Smooth muscle cell (in vitro differentiated cells): ENCODE measurements around the gene SCUBE2. TPM values are rescaled to one million over a fixed set of nuclear protein-coding genes. Genes with fewer than 3 reads are reported as not detected.

Source experiments
- DNase-seq: peaks from one replicate; lab custom pipeline; 2025; ENCODE audit not compliant: unreplicated experiment; lab: John Stamatoyannopoulos, UW
- H2AFZ ChIP-seq: fragments of 200-600 bp; sonication (generic); 2 replicates; pipeline ENCODE4 v1.6.0; 2016; ENCODE audit warnings: antibody characterized with exemption, low read depth, mild to moderate bottlenecking
- H3F3A ChIP-seq: fragments of 200-600 bp; sonication (generic); 2 replicates; pipeline ENCODE4 v1.6.0; 2017; ENCODE audit warnings: antibody characterized with exemption, low read depth
- H3K27ac ChIP-seq: fragments of 200-600 bp; sonication (generic); 2 replicates; pipeline ENCODE4 v1.5.1; 2016; ENCODE audit warnings: low read depth, mild to moderate bottlenecking
- H3K27me3 ChIP-seq: fragments of 200-600 bp; sonication (generic); 2 replicates; pipeline ENCODE4 v1.6.1; 2016; ENCODE audit warnings: low read depth, mild to moderate bottlenecking
- H3K36me3 ChIP-seq: fragments of 200-600 bp; sonication (generic); 2 replicates; pipeline ENCODE4 v1.5.1; 2016; ENCODE audit warnings: low read depth
- H3K4me1 ChIP-seq: fragments of 200-600 bp; sonication (generic); 2 replicates; pipeline ENCODE4 v1.5.1; 2016; ENCODE audit warnings: low read depth
- H3K4me2 ChIP-seq: fragments of 200-600 bp; sonication (generic); 2 replicates; pipeline ENCODE4 v1.6.0; 2016; ENCODE audit warnings: mild to moderate bottlenecking
- H3K4me3 ChIP-seq: fragments of 200-600 bp; sonication (generic); 2 replicates; pipeline ENCODE4 v1.5.1; 2016; ENCODE audit warnings: mild to moderate bottlenecking
- H3K79me2 ChIP-seq: fragments of 200-600 bp; sonication (generic); 2 replicates; pipeline ENCODE4 v1.6.0; 2016; ENCODE audit warnings: low read depth, mild to moderate bottlenecking
- H3K9ac ChIP-seq: fragments of 200-600 bp; sonication (generic); 2 replicates; pipeline ENCODE4 v1.6.0; 2016; ENCODE audit warnings: low read depth
- H3K9me3 ChIP-seq: fragments of 200-600 bp; sonication (generic); replicated peaks from 2 replicates; pipeline ENCODE4 v1.5.1; 2016; ENCODE audit warnings: low read depth
- H4K20me1 ChIP-seq: fragments of 200-600 bp; sonication (generic); 2 replicates; pipeline ENCODE4 v1.6.0; 2016; ENCODE audit warnings: low read depth
- CTCF ChIP-seq: fragments of 200-600 bp; sonication (generic); IDR thresholded peaks from 2 replicates; pipeline ENCODE4 v1.5.1; 2017; ENCODE audit warnings: borderline replicate concordance, mild to moderate bottlenecking, antibody characterized with exemption; ENCODE audit not compliant: insufficient read depth, poor library complexity, severe bottlenecking
- WGBS: methylation state at CpG from one replicate; pipeline ENCODE4 v1.1.7; 2016; ENCODE audit warnings: low lambda C conversion rate; 5-methylcytosine and 5-hydroxymethylcytosine counted together
- polyA plus RNA-seq: library from polyadenylated mRNA; unstranded; fragments of >200 nt; fragmentation: Nextera tagmentation; extraction: Ambion mirVana; gene quantifications from 2 replicates; pipeline ENCODE4 v1.2.1, GENCODE V29; 2016
- total RNA-seq: library from RNA; depleted of rRNA; stranded (reverse); fragments of >200 nt; gene quantifications from 2 replicates; pipeline ENCODE4 v1.2.3, GENCODE V29; 2014

SCUBE2 gene
- total and polyA plus RNA-seq, 2 experiments from 2014 or later, result 2.2 to 5.0 TPM

- Histone ChIP-seq H3K36me3 (no peaks in the 10 kb centered on the region), H2AFZ (no peak overlapping the region), H3K9ac (no peak overlapping the region), H3K27me3 (no peaks in the 10 kb centered on the region), H3K9me3 (no peaks in the 10 kb centered on the region), H3K4me1 (no peaks in the 10 kb centered on the region), H3K79me2 (no peaks in the 10 kb centered on the region), H3K4me2 (no peak overlapping the region), H3K4me3 (no peak overlapping the region), H3F3A (peaks cover 13% of the 10 kb centered on the region), H4K20me1 (peaks cover 3% of the 10 kb centered on the region), H3K27ac (no peak overlapping the region)
- 97% methylated on average over 2 of the region's 2 CpGs for WGBS
- no peak for TF ChIP-seq CTCF
- DNase-seq, result no peak
Observed at GRCh38 chr11:9136741-9137140, 45.3 kb upstream of the SCUBE2 start.

- Histone ChIP-seq H3K9me3 (no peaks in the 10 kb centered on the region), H2AFZ (no peak overlapping the region), H3K27me3 (no peaks in the 10 kb centered on the region), H4K20me1 (peaks cover 3% of the 10 kb centered on the region), H3F3A (peaks cover 5% of the 10 kb centered on the region), H3K4me2 (no peak overlapping the region), H3K27ac (no peak overlapping the region), H3K79me2 (no peaks in the 10 kb centered on the region), H3K9ac (no peak overlapping the region), H3K4me3 (no peak overlapping the region), H3K4me1 (no peaks in the 10 kb centered on the region), H3K36me3 (no peaks in the 10 kb centered on the region)
- no peak for TF ChIP-seq CTCF
- 100% methylated on average over 2 of the region's 2 CpGs for WGBS
- DNase-seq, result no peak
Observed at GRCh38 chr11:9133956-9134355, 42.6 kb upstream of the SCUBE2 start.

- H3K27me3 ChIP-seq, result no peaks in the 10 kb centered on the region
- H4K20me1 ChIP-seq, result peaks cover under 1% of the 10 kb centered on the region
- H3K27ac ChIP-seq, result no peak overlapping the region
- DNase-seq, result no peak
- 96% methylated on average over 5 of the region's 5 CpGs for WGBS
- TF ChIP-seq CTCF, result no peak
- H3K4me1 ChIP-seq, result no peaks in the 10 kb centered on the region
- H3K4me2 ChIP-seq, result no peak overlapping the region
- no peaks in the 10 kb centered on the region for H3K9me3 ChIP-seq
- H3K9ac ChIP-seq, result no peak overlapping the region
- H3F3A ChIP-seq, result no peaks in the 10 kb centered on the region
- no peak overlapping the region for H3K4me3 ChIP-seq
- H3K36me3 ChIP-seq, result no peaks in the 10 kb centered on the region
- no peaks in the 10 kb centered on the region for H3K79me2 ChIP-seq
- H2AFZ ChIP-seq, result no peak overlapping the region
Observed at GRCh38 chr11:9132203-9132878, 40.9 kb upstream of the SCUBE2 start.

- no peak overlapping the region for H2AFZ ChIP-seq
- no peaks in the 10 kb centered on the region for H3K79me2 ChIP-seq
- no peaks in the 10 kb centered on the region for H4K20me1 ChIP-seq
- DNase-seq, result no peak
- H3K27me3 ChIP-seq, result no peaks in the 10 kb centered on the region
- H3K9me3 ChIP-seq, result no peaks in the 10 kb centered on the region
- no peak overlapping the region for H3K27ac ChIP-seq
- no peaks in the 10 kb centered on the region for H3K4me1 ChIP-seq
- WGBS, result 96% methylated on average over 1 of the region's 1 CpG
- H3K9ac ChIP-seq, result no peak overlapping the region
- no peak overlapping the region for H3K4me3 ChIP-seq
- H3F3A ChIP-seq, result no peaks in the 10 kb centered on the region
- no peak for TF ChIP-seq CTCF
- no peak overlapping the region for H3K4me2 ChIP-seq
- H3K36me3 ChIP-seq, result no peaks in the 10 kb centered on the region
Observed at GRCh38 chr11:9130297-9130696, 38.9 kb upstream of the SCUBE2 start.
